HG03571 (cell line): Measurements from ENCODE around the gene IRS1.

Experiments used
- ATAC-seq: cut with Tn5 transposase; IDR thresholded peaks from one replicate; pipeline ENCODE4 v1.9.1; 2021; ENCODE audit not compliant: unreplicated experiment

Gene IRS1

DNA sequence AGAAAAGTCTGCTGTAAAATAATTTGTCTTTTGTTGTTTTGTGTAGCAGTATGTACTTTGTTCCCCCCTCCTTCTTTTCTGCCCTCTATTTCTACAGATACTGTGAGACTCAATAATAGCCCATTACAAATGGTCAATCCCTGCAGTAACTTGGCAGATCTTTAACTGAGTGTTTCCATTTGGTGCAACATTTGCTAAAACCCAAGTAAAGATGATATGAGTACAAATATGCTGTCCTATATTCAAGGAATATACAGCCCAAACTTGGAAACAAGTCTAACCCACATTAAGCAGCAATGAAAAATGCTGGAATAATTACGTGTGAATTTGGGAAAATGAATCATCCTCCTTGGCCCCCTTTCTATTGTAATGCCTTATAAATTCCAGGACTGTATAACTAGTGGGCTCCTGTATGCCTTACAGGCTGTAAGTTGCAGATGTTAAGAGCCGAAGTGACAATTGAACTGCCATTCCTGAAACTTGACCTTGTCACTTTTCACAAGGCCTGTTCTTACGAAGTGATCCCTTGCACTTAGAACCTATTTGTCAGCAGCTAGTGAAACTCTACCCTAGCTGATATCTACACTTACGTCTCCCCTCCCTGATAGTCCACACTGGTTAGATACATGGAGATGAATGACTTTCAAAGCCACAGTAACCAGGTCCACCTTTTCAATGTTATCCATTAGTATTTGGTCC, 104.9 kb downstream of the IRS1 start:
- no peak for ATAC-seq

DNA sequence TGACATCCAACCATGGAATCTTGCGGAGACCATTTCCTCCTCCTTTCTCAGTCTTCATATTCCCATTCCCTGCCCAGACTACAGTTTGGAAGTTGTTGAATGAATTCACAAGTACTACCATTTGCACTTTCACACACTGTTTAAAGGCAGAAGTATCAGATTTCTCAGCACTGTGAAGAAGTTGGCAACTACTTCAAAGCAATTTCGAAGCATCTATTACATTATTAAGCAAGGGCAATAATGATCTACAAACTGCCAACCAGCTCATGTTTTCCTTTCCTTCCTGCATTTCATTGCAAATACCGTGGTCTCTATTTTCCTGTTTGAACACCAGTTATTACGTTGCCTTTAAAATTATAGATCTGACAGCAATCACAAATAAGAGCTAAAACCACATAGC, 105.5 kb downstream of the IRS1 start:
- no peak for ATAC-seq

DNA sequence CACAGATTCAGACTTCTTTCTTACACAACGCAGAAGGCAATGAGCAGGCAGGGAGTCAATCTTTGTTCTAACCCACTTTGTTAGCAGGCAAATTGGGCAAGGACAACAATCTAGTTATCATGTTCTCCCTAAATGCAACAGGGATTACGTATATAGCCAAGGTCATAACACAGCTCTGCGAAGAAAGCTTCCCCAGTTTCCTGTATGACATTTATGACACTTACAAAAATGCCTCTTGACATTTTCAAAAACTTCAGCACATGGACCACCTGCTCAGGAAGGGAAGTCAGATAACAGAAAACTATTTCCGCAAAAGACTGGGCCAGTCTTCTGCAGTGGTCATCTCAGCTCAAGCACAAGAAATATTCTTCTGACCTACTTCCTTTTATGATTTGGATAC, 106.1 kb downstream of the IRS1 start:
- ATAC-seq: no peak

DNA sequence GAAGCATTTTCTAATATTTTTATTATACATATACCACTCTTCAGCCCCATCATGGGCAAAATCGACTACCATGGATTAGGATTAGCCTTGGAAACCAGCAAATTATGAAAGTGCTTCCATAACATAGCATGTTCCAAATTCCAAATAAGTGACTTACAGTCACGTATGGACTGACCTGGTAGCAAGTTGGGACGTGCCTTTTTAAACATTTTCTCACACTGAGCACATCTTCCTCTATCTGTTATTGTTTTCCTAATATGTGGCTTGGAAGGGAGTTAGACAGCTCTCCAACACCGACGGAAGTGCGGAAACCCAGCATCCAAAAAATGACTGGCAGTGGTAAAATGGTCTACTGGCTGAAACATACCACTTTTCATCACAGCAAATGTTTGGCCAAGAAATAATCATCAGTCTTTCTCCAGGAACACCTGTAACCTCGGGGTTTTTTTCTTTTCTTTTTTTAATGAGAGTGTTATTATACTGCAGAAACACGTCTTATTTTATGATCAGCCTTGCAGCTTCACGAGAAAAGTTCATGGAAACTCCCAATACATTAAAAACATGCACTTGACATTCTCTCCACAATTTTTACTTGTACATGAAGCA, 107.0 kb downstream of the IRS1 start:
- ATAC-seq: no peak

DNA sequence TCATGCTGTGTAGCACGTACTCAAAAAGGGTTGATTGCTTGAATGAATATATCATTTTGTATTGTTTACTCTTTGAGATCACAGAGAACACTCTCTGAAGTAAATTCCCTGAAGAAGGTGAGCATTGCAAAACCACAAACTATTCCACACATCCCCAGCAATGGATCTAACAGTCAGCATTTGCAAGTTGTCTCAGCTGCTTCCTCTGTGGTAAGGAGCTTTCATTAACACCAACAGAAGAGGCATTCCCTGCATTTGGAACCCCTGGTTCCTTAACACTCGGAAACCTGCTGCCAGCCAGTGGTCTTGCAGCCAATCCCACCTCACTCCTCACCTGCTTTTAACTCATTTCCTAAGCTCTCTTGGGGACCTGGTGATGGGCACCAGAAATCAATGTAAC, 108.4 kb downstream of the IRS1 start:
- no peak for ATAC-seq

DNA sequence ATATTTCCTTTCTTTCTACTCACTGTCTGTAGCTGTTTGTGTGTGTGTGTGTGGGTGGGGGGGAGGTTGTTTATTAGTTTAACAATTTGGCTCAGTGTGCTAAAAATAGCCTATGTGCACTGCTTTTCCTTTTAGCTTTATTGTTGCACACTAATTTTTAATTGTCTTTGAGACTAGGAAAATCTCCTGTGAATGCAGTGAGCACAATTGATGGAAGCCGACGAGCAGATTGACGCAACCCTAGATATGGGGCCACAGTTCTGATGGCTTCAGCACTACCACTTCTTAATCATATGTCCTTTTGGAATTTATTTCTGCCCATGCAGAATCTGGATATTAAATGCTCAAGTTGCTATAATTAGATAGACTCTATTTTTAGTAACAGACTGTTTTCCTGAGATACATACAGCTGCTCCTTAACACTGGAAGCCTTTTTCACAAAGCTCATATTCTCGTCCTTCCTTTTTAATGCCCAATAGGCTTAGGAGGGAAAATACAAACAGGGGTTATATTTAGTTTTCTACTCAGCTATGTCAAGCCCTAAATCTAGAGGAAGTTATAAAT, 109.1 kb downstream of the IRS1 start:
- no peak for ATAC-seq

DNA sequence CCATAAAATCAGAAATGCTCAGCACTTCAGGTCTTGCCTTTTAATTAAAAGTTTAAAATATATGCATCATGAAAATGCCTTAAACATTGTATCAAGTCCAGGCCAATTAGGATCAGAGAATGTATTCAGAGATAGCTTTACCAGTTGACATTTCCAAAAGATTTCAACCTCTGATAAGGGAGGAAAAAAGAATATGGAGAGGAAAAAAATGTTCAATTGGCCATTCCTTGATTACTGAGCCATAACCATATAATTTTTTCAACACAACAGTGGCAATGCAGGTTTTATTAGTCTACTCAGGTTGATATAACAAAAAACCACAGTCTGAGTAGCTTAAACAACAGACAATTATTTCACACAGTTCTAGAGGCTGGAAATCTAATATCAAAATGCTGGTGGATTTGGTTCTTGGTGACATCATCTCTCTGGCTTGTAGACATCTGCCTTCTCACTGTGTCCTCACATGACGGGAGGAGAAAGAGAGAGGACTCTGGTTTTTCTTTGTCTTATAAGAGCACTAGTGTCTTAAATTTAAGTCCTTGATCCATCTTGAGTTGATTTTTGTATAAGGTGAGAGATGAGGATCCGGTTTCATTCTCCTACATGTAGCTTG, 111.9 kb downstream of the IRS1 start:
- ATAC-seq: no peak

DNA sequence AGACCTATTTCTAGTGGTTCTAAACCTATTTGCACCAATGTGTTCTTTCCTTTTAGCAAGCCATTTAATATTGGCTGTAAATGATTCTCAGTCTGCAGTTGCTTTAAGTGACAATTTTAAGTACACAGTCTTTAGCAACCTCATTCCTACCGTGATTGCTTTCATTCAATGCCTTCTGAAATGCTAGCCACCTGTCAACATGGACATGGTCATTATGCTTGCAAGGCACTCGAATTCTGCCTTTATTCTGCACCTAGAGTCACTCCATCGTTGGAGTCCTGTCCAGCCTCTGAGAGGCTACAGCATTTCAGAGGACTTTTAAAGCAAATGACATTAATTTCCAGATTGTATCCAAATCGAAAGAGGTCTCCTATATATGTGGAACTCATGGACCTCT, 115.1 kb downstream of the IRS1 start:
- ATAC-seq: no peak

DNA sequence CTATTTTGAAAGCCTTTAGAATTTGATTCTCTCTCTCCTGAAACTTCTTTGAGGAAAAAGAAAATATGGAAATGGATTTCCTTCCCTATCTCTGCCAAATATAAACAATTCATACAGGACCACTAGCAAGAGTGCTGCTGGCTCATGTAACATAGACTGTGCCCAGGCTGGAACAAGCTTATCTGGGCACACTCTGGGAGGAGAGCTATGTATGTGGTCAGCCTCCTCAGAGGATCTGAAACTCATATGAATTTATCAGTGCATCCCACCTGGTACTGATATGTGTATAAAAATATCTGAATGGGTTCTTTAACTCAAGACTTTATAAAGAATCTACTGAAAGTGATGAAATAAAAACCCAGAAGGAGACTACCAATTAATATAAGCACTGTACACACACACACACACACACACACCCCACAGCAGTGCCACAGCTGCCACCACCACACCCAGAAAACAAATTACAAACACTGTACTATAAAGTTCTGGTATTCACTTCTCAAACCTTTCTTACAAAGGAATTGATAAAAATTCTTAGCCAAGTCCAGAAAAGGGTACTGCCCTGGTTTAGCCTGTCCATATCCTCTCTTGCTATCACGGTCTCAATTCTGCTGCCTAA, 115.6 kb downstream of the IRS1 start:
- no peak for ATAC-seq

DNA sequence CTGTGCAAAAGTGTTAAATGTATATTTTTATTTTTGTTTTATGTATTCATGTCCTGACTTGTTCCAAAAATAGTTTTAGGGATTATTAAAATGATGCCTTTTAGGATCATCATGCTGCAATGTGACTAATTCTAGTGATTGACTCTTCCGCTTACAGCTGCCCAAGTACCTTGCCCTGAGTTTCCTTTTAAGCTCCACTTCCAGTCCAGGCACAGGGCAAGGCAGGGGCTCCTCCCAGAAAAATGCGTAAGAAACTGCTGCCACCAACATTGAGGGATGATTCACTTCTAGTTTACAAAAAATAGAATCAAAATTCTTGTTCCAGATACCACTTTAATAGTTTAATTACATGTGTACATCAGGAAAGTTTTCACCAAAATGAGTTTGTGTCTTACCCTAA, 116.4 kb downstream of the IRS1 start:
- no peak for ATAC-seq
